Kidney (tissue), 14 donors: Measurements from ENCODE around the gene CYP4F12. TPM values are rescaled to one million over a fixed set of nuclear protein-coding genes. Genes with fewer than 3 reads are reported as not detected.

Experiments
- DNase-seq, 5 donors: peaks; one replicate each; pipeline ENCODE4 v3.0.0-alpha.2; 2013 to 2020
- FAIRE-seq: peaks from 2 replicates; lab custom pipeline; 2012; peaks lifted over from hg19 to GRCh38; lab: Jason Lieb, UNC
- H3K27ac ChIP-seq, 2 donors: one replicate each; pipeline ENCODE4 v1.7.0; 2013; ENCODE audit warnings: low read depth in 2 of 2, low read length in 2 of 2, inconsistent platforms in 1 of 2
- H3K27me3 ChIP-seq: one replicate; pipeline ENCODE4 v1.7.1; 2013; ENCODE audit warnings: low read length, inconsistent platforms; ENCODE audit not compliant: control insufficient read depth, insufficient read depth
- H3K36me3 ChIP-seq, 3 donors: one replicate each; pipeline versions ENCODE4 v1.7.0 to v1.7.1; 2013; ENCODE audit warnings: low read length in 3 of 3, control low read depth in 1 of 3, inconsistent platforms in 1 of 3; ENCODE audit not compliant: insufficient read depth in 3 of 3, control insufficient read depth in 2 of 3
- H3K4me1 ChIP-seq, 3 donors: one replicate each; pipeline versions ENCODE4 v1.7.0 to v1.7.1; 2013; ENCODE audit warnings: low read length in 3 of 3, inconsistent platforms in 1 of 3, low read depth in 1 of 3; ENCODE audit not compliant: control insufficient read depth in 2 of 3, insufficient read depth in 2 of 3
- H3K4me3 ChIP-seq, 3 donors: one replicate each; pipeline versions ENCODE4 v1.7.0 to v1.8.1; 2013; ENCODE audit warnings: low read length in 3 of 3, control low read depth in 1 of 3, inconsistent platforms in 1 of 3
- H3K9ac ChIP-seq, 3 donors: one replicate each; pipeline versions ENCODE4 v1.7.0 to v1.7.1; 2013; ENCODE audit warnings: low read length in 3 of 3, control low read depth in 1 of 3, inconsistent platforms in 1 of 3
- H3K9me3 ChIP-seq, 3 donors: one replicate each; pipeline versions ENCODE4 v1.7.0 to v1.7.1; 2013; ENCODE audit warnings: low read length in 3 of 3, control low read depth in 1 of 3, inconsistent platforms in 1 of 3; ENCODE audit not compliant: control insufficient read depth in 2 of 3, insufficient read depth in 1 of 3
- CTCF ChIP-seq: IDR thresholded peaks from 3 replicates; pipeline ENCODE4 v1.5.1; 2012; ENCODE audit warnings: mild to moderate bottlenecking, moderate library complexity, borderline replicate concordance; ENCODE audit not compliant: insufficient read depth; ENCODE audit errors: extremely low read depth
- intact Hi-C: fragments of 100-400 bp; cut with DNase I; formaldehyde crosslinking; loops from one replicate; pipeline ENCODE4 v1.11.1; 2022
- polyA plus RNA-seq: library from polyadenylated mRNA; stranded (reverse); fragments of 350-450 nt; fragmentation: Illumina TruSeq; extraction: RNeasy Lipid Tissue Mini Kit (QIAGEN cat#74804); gene quantifications from one replicate; pipeline ENCODE4 v1.2.3, GENCODE V29; 2014; ENCODE audit warnings: low read depth, low replicate concordance; ENCODE audit not compliant: insufficient read depth
- total RNA-seq: library from RNA; stranded (reverse); fragmentation: NEBNext Ultra II Directional; extraction: Animal tissue kit (Norgen Biotek cat#: 25700); gene quantifications from one replicate; pipeline ENCODE4 v1.2.1, GENCODE V29; 2021
- donor health status: control.
- donor health status: control.
- donor health status: control.
- donor health status: control.
- donor health status: control.
- donor health status: DM: yes; HTN: yes; CAD: no.
- donor health status: Normal renal cell carcinoma (clear cell type).

CYP4F12 gene
- total and polyA plus RNA-seq, 2 donors from 2014 or later, result 4.4 to 10.2 TPM

GRCh38 chr19:15684828-15685227 is 11.9 kb downstream of the CYP4F12 start:
- Histone ChIP-seq H3K4me3 (no peak overlapping the region), H3K9ac (no peak overlapping the region), H3K27me3 (no peaks in the 10 kb centered on the region), H3K9me3 (peaks cover 0 to 11% (median 0%) of the 10 kb centered on the region in 3 donors), H3K4me1 (peaks cover 0 to 5% (median 3%) of the 10 kb centered on the region in 3 donors), H3K27ac (no peak overlapping the region), H3K36me3 (peaks cover 0 to 4% (median 0%) of the 10 kb centered on the region in 3 donors)
- intact Hi-C loops, result no loop called here
- TF ChIP-seq CTCF, result no peak
- DNase-seq (peak in 3 of 5 donors; percentile 8 to 25 (median 17)), FAIRE-seq (no peak)

- H3K36me3 ChIP-seq, result no peaks in the 10 kb centered on the region
- no peak overlapping the region for H3K4me3 ChIP-seq
- H3K27me3 ChIP-seq, result no peaks in the 10 kb centered on the region
- no peaks in the 10 kb centered on the region for H3K4me1 ChIP-seq
- FAIRE-seq (no peak), DNase-seq (no peak)
- H3K9ac ChIP-seq, result no peak overlapping the region
- TF ChIP-seq CTCF, result no peak
- H3K9me3 ChIP-seq, result no peaks in the 10 kb centered on the region
- intact Hi-C loops, result no loop called here
- H3K27ac ChIP-seq, result no peak overlapping the region
Observed at GRCh38 chr19:15696654-15697194, 23.8 kb downstream of the CYP4F12 start.

- H3K36me3 ChIP-seq, result no peaks in the 10 kb centered on the region
- no peak overlapping the region for H3K27ac ChIP-seq
- H3K9ac ChIP-seq, result no peak overlapping the region
- FAIRE-seq (no peak), DNase-seq (no peak)
- H3K4me1 ChIP-seq, result peaks cover 0 to 4% (median 0%) of the 10 kb centered on the region in 3 donors
- TF ChIP-seq CTCF, result no peak
- no peaks in the 10 kb centered on the region for H3K27me3 ChIP-seq
- intact Hi-C loops, result no loop called here
- H3K9me3 ChIP-seq, result no peaks in the 10 kb centered on the region
- H3K4me3 ChIP-seq, result no peak overlapping the region
Observed at GRCh38 chr19:15701757-15702533, 29.1 kb downstream of the CYP4F12 start.
